SU-DHL-6 (cell line): ENCODE measurements around the gene ATF6B.

ENCODE experiments used
- EZH2phosphoT487 ChIP-seq: fragments of 200-600 bp; sonication (generic), shearing (Covaris generic); conservative IDR thresholded peaks from 2 replicates; pipeline ENCODE4 v1.6.1; 2018; ENCODE audit warnings: mild to moderate bottlenecking, antibody characterized with exemption, low read length, moderate library complexity, mixed read lengths
- TF ChIP-seq, protein P1 (sequence below): fragments of 200-600 bp; sonication (generic); IDR thresholded peaks from one replicate; pipeline ENCODE4 v1.5.1; 2017; ENCODE audit warnings: antibody characterized with exemption, mild to moderate bottlenecking, low read length, moderate library complexity; ENCODE audit not compliant: insufficient read depth, poor library complexity, severe bottlenecking

DNA sequence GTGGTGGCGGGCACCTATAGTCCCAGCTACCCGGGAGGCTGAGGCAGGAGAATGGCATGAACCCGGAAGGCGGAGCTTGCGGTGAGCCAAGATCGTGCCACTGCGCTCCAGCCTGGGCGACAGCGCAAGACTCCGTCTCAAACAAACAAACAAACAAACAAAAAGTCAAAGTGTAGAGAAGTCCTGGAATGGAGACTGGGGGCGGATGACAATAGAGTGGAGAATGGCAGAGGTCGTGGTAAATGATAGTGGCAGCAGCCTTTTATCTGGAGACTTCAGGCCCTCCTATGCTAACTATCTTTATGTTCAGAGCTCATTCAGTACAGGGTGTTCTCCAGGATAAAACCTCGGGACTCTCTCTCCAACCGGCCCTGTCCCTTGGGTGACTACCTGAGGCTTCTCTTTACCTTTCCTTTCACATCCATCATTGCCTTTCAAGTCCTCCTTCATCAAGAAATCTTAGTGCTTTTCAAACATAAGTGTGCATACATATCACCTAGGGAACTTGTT, 3.4 kb upstream of the ATF6B start:
- TF ChIP-seq, protein P1, sequence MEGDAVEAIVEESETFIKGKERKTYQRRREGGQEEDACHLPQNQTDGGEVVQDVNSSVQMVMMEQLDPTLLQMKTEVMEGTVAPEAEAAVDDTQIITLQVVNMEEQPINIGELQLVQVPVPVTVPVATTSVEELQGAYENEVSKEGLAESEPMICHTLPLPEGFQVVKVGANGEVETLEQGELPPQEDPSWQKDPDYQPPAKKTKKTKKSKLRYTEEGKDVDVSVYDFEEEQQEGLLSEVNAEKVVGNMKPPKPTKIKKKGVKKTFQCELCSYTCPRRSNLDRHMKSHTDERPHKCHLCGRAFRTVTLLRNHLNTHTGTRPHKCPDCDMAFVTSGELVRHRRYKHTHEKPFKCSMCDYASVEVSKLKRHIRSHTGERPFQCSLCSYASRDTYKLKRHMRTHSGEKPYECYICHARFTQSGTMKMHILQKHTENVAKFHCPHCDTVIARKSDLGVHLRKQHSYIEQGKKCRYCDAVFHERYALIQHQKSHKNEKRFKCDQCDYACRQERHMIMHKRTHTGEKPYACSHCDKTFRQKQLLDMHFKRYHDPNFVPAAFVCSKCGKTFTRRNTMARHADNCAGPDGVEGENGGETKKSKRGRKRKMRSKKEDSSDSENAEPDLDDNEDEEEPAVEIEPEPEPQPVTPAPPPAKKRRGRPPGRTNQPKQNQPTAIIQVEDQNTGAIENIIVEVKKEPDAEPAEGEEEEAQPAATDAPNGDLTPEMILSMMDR = no peak
- TF ChIP-seq EZH2phosphoT487 = no peak
